ENCODE data around the gene CKS1B.

- TF ChIP-seq EP300 (IDR thresholded peaks at IDR 0.05) (no peak), CTCF (IDR thresholded peaks at IDR 0.05) (no peak), POLR2A (IDR thresholded peaks at IDR 0.05) (no peak), POLR2AphosphoS5 (IDR thresholded peaks at IDR 0.05) (no peak)
These were observed 17.9 kb upstream of the CKS1B start for GRCh38 chr1:154956544-154956941.
